Eye (tissue), 1 donor: ENCODE data around the gene PRSS33.

ENCODE experiments used
- DNase-seq: peaks from one replicate; pipeline ENCODE4 v3.0.0-alpha.2; 2015

Gene PRSS33

GRCh38 chr16:2761886-2762583 is 25.3 kb downstream of the PRSS33 start:
- DNase-seq: no peak

DNA sequence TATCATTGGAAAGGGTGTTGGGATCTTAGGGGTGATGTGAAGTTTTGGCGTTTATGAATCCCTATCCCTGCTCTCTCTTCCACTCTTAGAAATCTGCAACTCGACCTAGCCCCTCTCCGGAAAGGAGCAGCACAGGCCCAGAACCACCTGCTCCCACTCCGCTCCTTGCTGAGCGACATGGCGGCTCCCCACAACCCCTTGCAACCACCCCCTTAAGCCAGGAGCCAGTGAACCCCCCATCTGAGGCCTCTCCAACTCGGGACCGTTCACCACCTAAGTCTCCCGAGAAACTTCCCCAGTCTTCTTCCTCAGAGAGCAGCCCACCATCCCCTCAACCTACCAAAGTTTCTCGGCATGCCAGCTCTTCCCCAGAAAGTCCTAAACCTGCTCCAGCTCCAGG is 25.9 kb downstream of the PRSS33 start:
- no peak for DNase-seq

GRCh38 chr16:2757344-2757743 is 30.0 kb downstream of the PRSS33 start:
- DNase-seq: no peak

- DNase-seq: no peak
Measured at GRCh38 chr16:2756288-2757015, 30.9 kb downstream of the PRSS33 start.

DNA sequence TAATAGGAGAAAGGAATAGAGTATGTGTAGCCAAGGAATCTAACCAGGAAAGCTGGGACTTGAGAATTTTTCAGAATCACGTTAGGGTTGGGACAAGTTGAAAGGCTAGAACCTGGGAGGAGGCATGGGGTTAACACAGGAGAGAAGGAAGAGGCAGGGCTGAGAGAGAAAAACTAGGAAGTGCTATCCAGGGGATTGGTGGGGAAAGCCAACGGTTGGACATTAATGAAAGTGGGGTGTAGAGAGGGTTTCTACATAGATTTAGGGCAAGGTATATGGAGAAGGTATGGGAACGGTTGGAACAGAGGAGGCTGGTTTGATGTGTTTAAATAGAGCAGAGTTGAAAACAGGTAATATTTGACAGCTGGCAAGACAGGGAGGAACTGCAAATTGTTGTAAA is 32.2 kb downstream of the PRSS33 start:
- DNase-seq: no peak

DNA sequence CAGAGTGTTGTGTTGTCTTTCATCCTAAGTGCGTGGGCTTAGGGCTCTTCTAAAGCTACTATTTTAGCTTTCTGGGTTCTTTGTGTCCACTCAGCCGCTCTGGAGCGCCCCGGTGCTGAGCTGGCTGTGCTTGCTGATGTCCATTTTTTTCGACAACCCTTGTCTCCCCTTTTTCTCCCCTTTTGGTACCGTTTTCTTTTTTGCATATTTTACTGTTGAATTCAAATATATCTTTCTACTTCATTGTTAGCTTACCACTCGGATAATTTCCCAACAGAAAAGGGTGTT is 33.7 kb downstream of the PRSS33 start:
- no peak for DNase-seq

DNA sequence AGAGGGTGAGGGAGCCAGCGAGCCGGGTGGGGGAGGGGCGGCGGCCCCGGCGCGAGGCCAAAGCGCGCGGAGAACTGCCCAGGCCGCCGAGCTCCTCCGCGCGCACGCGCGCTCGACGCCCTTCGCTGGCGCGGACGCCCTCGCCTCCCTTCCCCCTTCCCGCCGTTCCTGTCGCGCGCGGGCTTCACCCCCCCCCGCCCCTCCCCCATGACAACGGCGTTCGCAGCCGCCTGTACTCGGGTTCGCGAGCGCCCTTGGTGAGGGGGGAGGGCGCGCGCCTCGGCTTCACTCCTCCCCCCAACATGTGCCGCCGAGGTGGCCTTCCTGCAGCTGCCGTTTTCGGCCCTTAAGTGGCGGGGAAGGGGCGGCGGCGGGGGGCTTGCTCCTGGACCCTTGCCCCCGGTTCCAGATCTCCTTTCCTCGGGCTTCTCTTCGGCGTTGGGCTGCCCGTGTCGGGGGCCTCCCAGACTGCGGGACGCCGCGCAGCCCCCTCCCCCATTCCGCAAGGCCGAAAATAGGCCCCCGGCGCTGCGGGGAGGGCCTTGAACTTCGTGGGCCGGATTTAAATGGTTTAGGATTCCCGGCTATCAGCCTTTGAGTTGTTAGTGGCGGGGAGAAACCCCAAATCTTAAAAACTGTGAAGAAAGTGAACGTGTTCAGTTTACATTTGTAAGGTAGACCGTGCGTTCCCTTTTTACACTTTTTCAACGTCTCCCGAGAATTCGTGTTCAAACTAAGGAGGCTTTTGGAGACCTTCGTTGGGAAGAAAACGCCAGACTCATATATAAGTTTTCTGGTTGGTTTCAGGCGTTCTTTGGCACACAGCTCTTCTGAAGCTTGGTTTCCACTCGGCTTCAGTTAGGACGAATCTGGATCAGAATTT is 34.3 kb downstream of the PRSS33 start:
- DNase-seq: peak; percentile 94

DNA sequence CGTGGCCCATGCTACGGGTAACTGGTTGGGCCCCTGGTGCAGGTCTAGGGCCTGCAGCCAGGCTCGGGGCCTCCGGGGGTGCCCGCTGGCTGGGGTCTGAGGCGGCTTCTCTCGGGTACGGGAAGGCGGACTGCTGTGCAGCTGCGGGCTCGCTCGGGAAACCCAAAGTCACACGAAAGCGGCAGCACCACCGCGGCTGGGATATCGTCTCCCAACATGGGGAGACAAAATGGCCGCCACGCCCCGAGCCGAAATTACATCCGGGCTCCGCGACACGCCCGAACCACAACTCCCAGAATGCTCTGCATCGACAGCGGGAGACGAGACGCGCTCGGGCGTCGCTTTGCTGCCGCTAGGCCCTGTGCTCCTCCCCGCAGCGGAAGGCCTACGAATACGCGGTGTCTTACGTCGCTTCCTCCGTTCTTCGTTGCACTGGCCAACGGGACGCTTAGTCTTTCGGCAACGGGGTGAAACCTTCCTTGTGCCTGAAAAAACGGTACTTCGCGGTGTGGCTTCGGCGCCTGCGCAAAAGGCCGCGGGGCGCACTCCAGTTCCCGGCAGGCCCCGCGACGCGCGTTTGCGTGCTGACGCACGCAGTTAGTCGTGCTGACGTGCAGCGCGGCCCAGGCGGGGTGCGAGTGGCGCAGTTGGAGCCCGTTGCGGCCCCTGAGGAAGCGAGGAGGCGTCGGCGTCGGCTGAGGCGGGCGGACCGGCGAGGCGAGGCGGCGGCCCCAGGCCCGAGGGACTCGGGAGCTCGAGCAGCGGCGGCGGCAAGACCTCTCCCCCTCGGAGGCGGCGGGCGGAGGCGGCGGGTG is 35.1 kb downstream of the PRSS33 start, which contains the start of gene SRRM2:
TSS of gene SRRM2 (plus strand) at position 604 of the 815 bp plus-strand sequence. CDS start 3,727 bp downstream, outside the sequence.
- DNase-seq: peak; percentile 99

- no peak for DNase-seq
Measured at GRCh38 chr16:2751577-2752034, 35.8 kb downstream of the PRSS33 start.

- DNase-seq: no peak
Measured at GRCh38 chr16:2749936-2750335, 37.4 kb downstream of the PRSS33 start.

- DNase-seq: no peak
Measured at GRCh38 chr16:2749476-2749875, 37.9 kb downstream of the PRSS33 start.

DNA sequence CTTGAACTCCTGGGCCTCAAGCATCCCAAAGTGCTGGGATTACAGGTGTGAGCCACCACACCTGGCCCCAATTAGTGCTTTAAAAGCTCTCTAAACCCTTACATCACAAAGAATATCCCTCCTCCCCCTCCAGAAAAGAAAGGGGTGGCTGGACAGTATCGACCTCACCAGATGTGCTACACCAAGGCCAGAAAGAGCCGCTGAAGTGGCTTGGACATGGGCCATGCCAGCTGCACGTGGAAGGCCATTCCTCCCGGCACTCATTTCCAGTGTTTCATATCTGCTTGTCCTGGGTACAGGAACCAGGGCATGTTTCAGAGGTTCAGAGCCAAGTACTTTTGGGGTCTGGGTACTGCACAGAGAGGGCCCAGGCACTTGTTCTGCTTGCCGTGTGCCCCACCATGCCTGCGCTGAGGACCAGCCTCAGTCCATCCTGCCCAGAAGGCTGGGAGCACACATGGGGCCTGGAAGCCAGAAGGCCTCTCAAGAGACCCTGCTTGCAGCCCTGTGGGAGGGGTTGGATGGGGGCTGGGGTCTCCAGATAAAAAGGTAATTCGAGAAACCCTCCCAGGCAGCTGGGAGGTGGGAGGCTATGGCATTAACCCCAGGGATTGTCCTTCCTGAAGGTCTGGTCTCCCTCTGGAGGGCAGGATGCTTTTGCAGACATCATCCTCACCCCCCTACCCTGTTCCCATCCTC is 38.5 kb downstream of the PRSS33 start:
- DNase-seq: no peak

DNA sequence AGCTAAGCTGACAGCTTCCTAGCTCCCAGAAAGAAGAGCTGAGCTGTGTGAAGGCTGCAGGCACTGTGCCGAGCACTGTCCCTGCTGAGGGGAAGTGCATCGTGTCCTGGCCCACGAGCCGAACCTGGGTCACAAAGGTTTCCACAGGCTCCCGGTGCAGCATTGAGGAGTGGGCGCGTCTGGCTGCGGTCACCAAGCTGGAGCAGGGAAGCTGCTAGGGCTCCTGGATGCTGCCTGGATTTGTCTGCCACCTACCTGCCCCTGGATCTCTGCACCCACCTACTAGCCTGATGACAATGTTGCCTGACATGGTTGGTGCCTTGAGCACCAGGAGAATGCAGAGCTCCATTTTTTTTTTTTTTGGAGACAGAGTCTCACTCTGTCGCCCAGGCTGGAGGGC is 41.4 kb downstream of the PRSS33 start:
- no peak for DNase-seq

GRCh38 chr16:2745116-2745890 is 42.1 kb downstream of the PRSS33 start:
- DNase-seq: no peak

DNA sequence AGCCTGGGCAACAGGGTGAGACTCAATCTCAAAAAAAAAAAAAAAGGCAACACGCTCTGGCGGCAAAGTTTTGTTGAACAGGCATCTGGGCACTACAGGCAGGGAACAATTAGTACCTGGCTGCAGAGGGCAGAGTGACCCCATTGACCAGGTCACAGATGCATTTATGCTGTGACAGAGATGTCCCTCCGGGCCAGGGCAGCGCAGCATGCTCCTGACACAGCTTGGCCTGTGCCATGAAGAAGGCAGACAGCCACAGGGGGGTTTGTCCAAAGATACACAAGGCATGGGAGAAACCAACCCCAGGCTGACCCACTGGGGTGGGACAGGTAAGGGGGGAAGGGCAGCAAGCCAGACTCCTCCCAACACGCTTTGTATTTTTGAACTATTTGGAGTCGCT is 42.6 kb downstream of the PRSS33 start:
- no peak for DNase-seq

GRCh38 chr16:2743007-2743810 is 44.2 kb downstream of the PRSS33 start:
- DNase-seq: no peak

GRCh38 chr16:2742323-2743006 is 44.9 kb downstream of the PRSS33 start:
- no peak for DNase-seq

GRCh38 chr16:2741168-2741567 is 46.2 kb downstream of the PRSS33 start:
- no peak for DNase-seq

GRCh38 chr16:2740476-2740875 is 46.9 kb downstream of the PRSS33 start:
- DNase-seq: no peak
